HG02870 (cell line): Measurements from ENCODE around the gene FPGS.
"Not testable (repeated sequence)": the region's sequence is repeated elsewhere in the genome, so short reads cannot be mapped to it uniquely, and the experiment has no call there.

Experiments used
- ATAC-seq: cut with Tn5 transposase; IDR thresholded peaks from one replicate; pipeline ENCODE4 v1.9.1; 2021; ENCODE audit warnings: mild to moderate bottlenecking, moderate library complexity; ENCODE audit not compliant: unreplicated experiment

Gene FPGS

GRCh38 chr9:127832248-127832647 lies 29.6 kb downstream of the FPGS start:
- no peak for ATAC-seq

- no peak for ATAC-seq
These were observed 30.9 kb downstream of the FPGS start for GRCh38 chr9:127833555-127833954.

GRCh38 chr9:127835991-127836516 lies 33.4 kb downstream of the FPGS start:
- no peak for ATAC-seq

GRCh38 chr9:127836561-127836960 lies 33.9 kb downstream of the FPGS start:
- not testable (repeated sequence) for ATAC-seq

- ATAC-seq, result no peak
These were observed 34.7 kb downstream of the FPGS start for GRCh38 chr9:127837346-127837745.

GRCh38 chr9:127838375-127839078 lies 35.8 kb downstream of the FPGS start:
- no peak for ATAC-seq

- ATAC-seq, result no peak
These were observed 38.6 kb downstream of the FPGS start for GRCh38 chr9:127841087-127841835.

- no peak for ATAC-seq
These were observed 42.2 kb downstream of the FPGS start for GRCh38 chr9:127844821-127845359.

- ATAC-seq, result not testable (repeated sequence)
These were observed 42.9 kb downstream of the FPGS start for GRCh38 chr9:127845619-127846018.

GRCh38 chr9:127846443-127847177 lies 43.9 kb downstream of the FPGS start:
- no peak for ATAC-seq

GRCh38 chr9:127847178-127847510 lies 44.5 kb downstream of the FPGS start:
- ATAC-seq, result no peak

- ATAC-seq, result no peak
These were observed 45.4 kb downstream of the FPGS start for GRCh38 chr9:127847833-127848755.

- ATAC-seq, result no peak
These were observed 46.2 kb downstream of the FPGS start for GRCh38 chr9:127848756-127849504.

- no peak for ATAC-seq
These were observed 47.7 kb downstream of the FPGS start for GRCh38 chr9:127850286-127850830.

- no peak for ATAC-seq
These were observed 50.1 kb downstream of the FPGS start for GRCh38 chr9:127852829-127853228.

GRCh38 chr9:127853312-127854183 lies 50.9 kb downstream of the FPGS start:
- no peak for ATAC-seq

GRCh38 chr9:127854184-127854806 lies 51.6 kb downstream of the FPGS start, which contains the start of gene ENG:
ENG (minus strand) TSS chr9:127854658; CDS start chr9:127854355, 303 bp downstream.
- ATAC-seq, result no peak

- no peak for ATAC-seq
These were observed 52.3 kb downstream of the FPGS start for GRCh38 chr9:127854960-127855359.
